ENCODE results near the gene FAM227B. TPM values are rescaled to one million over a fixed set of nuclear protein-coding genes. Genes with fewer than 3 reads are reported as not detected.
"Not testable (repeated sequence)": the region's sequence is repeated elsewhere in the genome, so short reads cannot be mapped to it uniquely, and the experiment has no call there.

The FAM227B gene
- total RNA-seq, 1 donor from 2014 or later: 18.5 TPM

- TF ChIP-seq CTCF (IDR thresholded peaks at IDR 0.05; ENCODE audit: borderline replicate concordance): no peak
- peaks cover 20% of the 10 kb centered on the region for H3K4me1 ChIP-seq
- no peaks in the 10 kb centered on the region for H3K9me3 ChIP-seq (replicated peaks)
- DNase-seq: no peak
- no peak overlapping the region for H3K4me3 ChIP-seq
- no peaks in the 10 kb centered on the region for H3K36me3 ChIP-seq
- intact Hi-C loops (cut with micrococcal nuclease): no loop called here
- H3K27me3 ChIP-seq (ENCODE audit: low read depth): no peaks in the 10 kb centered on the region
- H3K27ac ChIP-seq (replicated peaks): no peak overlapping the region
Measured at GRCh38 chr15:49472338-49472737, 148.3 kb downstream of the FAM227B start.

GRCh38 chr15:49471733-49472132 lies 148.9 kb downstream of the FAM227B start:
- no peak for TF ChIP-seq CTCF (IDR thresholded peaks at IDR 0.05; ENCODE audit: borderline replicate concordance)
- Histone ChIP-seq H3K36me3 (no peaks in the 10 kb centered on the region), H3K9me3 (replicated peaks) (no peaks in the 10 kb centered on the region), H3K27me3 (ENCODE audit: low read depth) (no peaks in the 10 kb centered on the region), H3K4me3 (no peak overlapping the region), H3K4me1 (peaks cover 26% of the 10 kb centered on the region), H3K27ac (replicated peaks) (no peak overlapping the region)
- intact Hi-C loops (cut with micrococcal nuclease): no loop called here
- DNase-seq: no peak

GRCh38 chr15:49471248-49471647 lies 149.4 kb downstream of the FAM227B start:
- H3K4me1 ChIP-seq: peaks cover 31% of the 10 kb centered on the region
- H3K27ac ChIP-seq (replicated peaks); DNase-seq; intact Hi-C loops (cut with micrococcal nuclease); H3K27me3 ChIP-seq (ENCODE audit: low read depth); H3K9me3 ChIP-seq (replicated peaks); H3K36me3 ChIP-seq; H3K4me3 ChIP-seq: not testable (repeated sequence)

GRCh38 chr15:49468481-49468839 lies 152.2 kb downstream of the FAM227B start:
- TF ChIP-seq CTCF (IDR thresholded peaks at IDR 0.05; ENCODE audit: borderline replicate concordance): no peak
- H3K36me3 ChIP-seq: no peaks in the 10 kb centered on the region
- H3K27ac ChIP-seq (replicated peaks): peak overlapping the region; percentile 21
- no peak overlapping the region for H3K4me3 ChIP-seq
- no peaks in the 10 kb centered on the region for H3K27me3 ChIP-seq (ENCODE audit: low read depth)
- no peak for DNase-seq
- H3K4me1 ChIP-seq: peaks cover 41% of the 10 kb centered on the region
- intact Hi-C loops (cut with micrococcal nuclease): no loop called here
- H3K9me3 ChIP-seq (replicated peaks): no peaks in the 10 kb centered on the region

GRCh38 chr15:49467746-49468480 lies 152.7 kb downstream of the FAM227B start:
- intact Hi-C loops (cut with micrococcal nuclease): no loop called here
- Histone ChIP-seq H3K27ac (replicated peaks) (peak overlapping the region; percentile 21), H3K27me3 (ENCODE audit: low read depth) (no peaks in the 10 kb centered on the region), H3K9me3 (replicated peaks) (no peaks in the 10 kb centered on the region), H3K4me3 (no peak overlapping the region), H3K36me3 (no peaks in the 10 kb centered on the region), H3K4me1 (peaks cover 45% of the 10 kb centered on the region)
- DNase-seq: no peak
- TF ChIP-seq CTCF (IDR thresholded peaks at IDR 0.05; ENCODE audit: borderline replicate concordance): no peak

GRCh38 chr15:49466119-49466518 lies 154.5 kb downstream of the FAM227B start:
- Histone ChIP-seq H3K27me3 (ENCODE audit: low read depth) (no peaks in the 10 kb centered on the region), H3K9me3 (replicated peaks) (no peaks in the 10 kb centered on the region), H3K36me3 (no peaks in the 10 kb centered on the region), H3K27ac (replicated peaks) (peak overlapping the region; percentile 39), H3K4me3 (peak overlapping the region; percentile 42), H3K4me1 (peaks cover 55% of the 10 kb centered on the region)
- intact Hi-C loops (cut with micrococcal nuclease): no loop called here
- TF ChIP-seq CTCF (IDR thresholded peaks at IDR 0.05; ENCODE audit: borderline replicate concordance): no peak
- no peak for DNase-seq
